IMR-90 (cell line): ENCODE data around the gene PLCB4. TPM values are rescaled to one million over a fixed set of nuclear protein-coding genes. Genes with fewer than 3 reads are reported as not detected.

Source experiments
- ATAC-seq: fragments of 200-7000 bp; cut with Tn5 transposase; 2 replicates; pipeline ENCODE4 v1.9.1; 2020; ENCODE audit warnings: low read depth, mild to moderate bottlenecking, moderate library complexity
- BruUV-seq: library from RNA; stranded (reverse); fragments of 400-500 nt; replicated peaks from 2 replicates; lab custom pipeline; 2021; lab: Mats Ljungman, UMichigan
- CTCF ChIA-PET: fragments of 300-600 bp; formaldehyde crosslinking; extraction: SDS; loops from one replicate; lab custom pipeline; 2021; ENCODE audit warnings: antibody characterized with exemption; lab: Yijun Ruan, JAX
- POLR2A ChIA-PET: fragments of 300-600 bp; sonication (Branson Sonifier 250); formaldehyde crosslinking; loops from one replicate; lab custom pipeline; 2022; ENCODE audit warnings: antibody characterized with exemption; ENCODE audit not compliant: unreplicated experiment; lab: Charles Lee
- DNase-seq: peaks from one replicate; pipeline ENCODE4 v3.0.0; 2013
- H2AFZ ChIP-seq: replicated peaks from 2 replicates; pipeline ENCODE3; 2013; ENCODE audit warnings: low read length, mild to moderate bottlenecking; ENCODE audit not compliant: poor library complexity
- H2AK5ac ChIP-seq: 2 replicates; pipeline ENCODE4 v1.6.1; 2013; ENCODE audit warnings: low read depth, low read length, inconsistent platforms
- H2AK9ac ChIP-seq: replicated peaks from 2 replicates; pipeline ENCODE3; 2013; ENCODE audit warnings: mild to moderate bottlenecking, low read depth, low read length, moderate library complexity; ENCODE audit not compliant: poor library complexity
- H2BK120ac ChIP-seq: 2 replicates; pipeline ENCODE4 v1.6.1; 2013; ENCODE audit warnings: low read depth, low read length, inconsistent platforms
- H2BK15ac ChIP-seq: 3 replicates; pipeline ENCODE4 v1.6.1; 2013; ENCODE audit warnings: low read depth, low read length, inconsistent platforms
- H2BK20ac ChIP-seq: 2 replicates; pipeline ENCODE4 v1.6.1; 2013; ENCODE audit warnings: low read depth, mild to moderate bottlenecking, inconsistent platforms, low read length, moderate library complexity
- H2BK5ac ChIP-seq: 2 replicates; pipeline ENCODE4 v1.6.1; 2013; ENCODE audit warnings: mild to moderate bottlenecking, low read depth, low read length, inconsistent platforms; ENCODE audit not compliant: poor library complexity, severe bottlenecking
- H3K14ac ChIP-seq: replicated peaks from 2 replicates; pipeline ENCODE4 v1.6.1; 2013; ENCODE audit warnings: low read depth, low read length, inconsistent platforms
- H3K18ac ChIP-seq: 2 replicates; pipeline ENCODE4 v1.6.1; 2013; ENCODE audit warnings: low read depth, low read length, control low read depth
- H3K23ac ChIP-seq: 2 replicates; pipeline ENCODE4 v1.6.1; 2013; ENCODE audit warnings: low read depth, low read length, inconsistent platforms
- H3K27ac ChIP-seq: 2 replicates; pipeline ENCODE4 v1.5.1; 2013; ENCODE audit warnings: mild to moderate bottlenecking, control low read depth, low read length; ENCODE audit not compliant: insufficient read depth
- H3K27me3 ChIP-seq: 2 replicates; pipeline ENCODE4 v1.6.1; 2013; ENCODE audit warnings: low read length; ENCODE audit not compliant: control insufficient read depth, insufficient read depth
- H3K36me3 ChIP-seq: 2 replicates; pipeline ENCODE4 v1.6.1; 2013; ENCODE audit warnings: low read length, mixed read lengths; ENCODE audit not compliant: control insufficient read depth, insufficient read depth
- H3K4ac ChIP-seq: 2 replicates; pipeline ENCODE4 v1.6.1; 2013; ENCODE audit warnings: low read depth, low read length, inconsistent platforms
- H3K4me1 ChIP-seq: 2 replicates; pipeline ENCODE4 v1.6.1; 2013; ENCODE audit warnings: low read length, mixed read lengths; ENCODE audit not compliant: control insufficient read depth, insufficient read depth
- H3K4me2 ChIP-seq: 2 replicates; pipeline ENCODE4 v1.6.1; 2013; ENCODE audit warnings: low read depth, mild to moderate bottlenecking, control low read depth, low read length, moderate library complexity
- H3K4me3 ChIP-seq: 2 replicates; pipeline ENCODE4 v1.5.1; 2013; ENCODE audit warnings: low read depth, mild to moderate bottlenecking, control low read depth, low read length, moderate library complexity; ENCODE audit not compliant: insufficient read depth
- H3K56ac ChIP-seq: 2 replicates; pipeline ENCODE4 v1.6.1; 2013; ENCODE audit warnings: low read length, inconsistent platforms; ENCODE audit not compliant: insufficient read depth; ENCODE audit errors: extremely low read depth
- H3K79me1 ChIP-seq, 2 experiments: 2 replicates each; pipeline ENCODE4 v1.6.1; 2013; ENCODE audit warnings: low read length in 2 of 2, inconsistent platforms in 1 of 2, low read depth in 1 of 2
- H3K9ac ChIP-seq: 2 replicates; pipeline ENCODE4 v1.6.1; 2013; ENCODE audit warnings: low read depth, low read length, control low read depth
- H3K9me1 ChIP-seq: 2 replicates; pipeline ENCODE4 v1.6.1; 2013; ENCODE audit warnings: low read length, inconsistent platforms; ENCODE audit not compliant: insufficient read depth
- H3K9me3 ChIP-seq: 2 replicates; pipeline ENCODE4 v1.6.1; 2013; ENCODE audit warnings: low read length; ENCODE audit not compliant: control insufficient read depth, insufficient read depth
- H4K20me1 ChIP-seq: 2 replicates; pipeline ENCODE4 v1.6.1; 2013; ENCODE audit warnings: low read length, inconsistent platforms; ENCODE audit not compliant: insufficient read depth
- H4K5ac ChIP-seq: 2 replicates; pipeline ENCODE4 v1.6.1; 2013; ENCODE audit warnings: mild to moderate bottlenecking, low read depth, low read length, control low read depth
- H4K8ac ChIP-seq, 2 experiments: 2 replicates each; pipeline ENCODE4 v1.6.1; 2013; ENCODE audit warnings: low read depth in 2 of 2, low read length in 2 of 2, control low read depth in 1 of 2, inconsistent platforms in 1 of 2
- H4K91ac ChIP-seq: 2 replicates; pipeline ENCODE4 v1.6.1; 2013; ENCODE audit warnings: low read depth, low read length, inconsistent platforms; ENCODE audit not compliant: insufficient read depth
- BHLHE40 ChIP-seq: fragments of 150-350 bp; IDR thresholded peaks from 2 replicates; pipeline ENCODE4 v1.6.1; 2016; ENCODE audit warnings: mild to moderate bottlenecking, low read depth, low read length
- CEBPB ChIP-seq: IDR thresholded peaks from 2 replicates; pipeline ENCODE4 v1.6.1; 2012; ENCODE audit warnings: low read depth, low read length, improper control_type of control experiment
- CHD1 ChIP-seq: IDR thresholded peaks from 2 replicates; pipeline ENCODE4 v1.6.1; 2012; ENCODE audit warnings: low read depth, low read length, improper control_type of control experiment
- FOS ChIP-seq: fragments of 150-350 bp; IDR thresholded peaks from 2 replicates; pipeline ENCODE4 v1.6.1; 2016; ENCODE audit warnings: low read depth, low read length
- MAFK ChIP-seq: IDR thresholded peaks from 2 replicates; pipeline ENCODE4 v1.6.1; 2012; ENCODE audit warnings: low read depth, low read length, improper control_type of control experiment
- MAZ ChIP-seq: IDR thresholded peaks from 2 replicates; pipeline ENCODE4 v1.6.1; 2012; ENCODE audit warnings: low read depth, mild to moderate bottlenecking, low read length, improper control_type of control experiment, moderate library complexity, borderline replicate concordance
- MXI1 ChIP-seq: IDR thresholded peaks from 2 replicates; pipeline ENCODE4 v1.6.1; 2012; ENCODE audit warnings: low read depth, mild to moderate bottlenecking, low read length, moderate library complexity, borderline replicate concordance
- NFE2L2 ChIP-seq: fragments of 150-350 bp; IDR thresholded peaks from 2 replicates; pipeline ENCODE4 v1.6.1; 2016; ENCODE audit warnings: low read depth, mild to moderate bottlenecking, low read length
- POLR2A ChIP-seq: IDR thresholded peaks from 2 replicates; pipeline ENCODE4 v1.6.1; 2012; ENCODE audit warnings: mild to moderate bottlenecking, low read depth, low read length
- RAD21 ChIP-seq: IDR thresholded peaks from 2 replicates; pipeline ENCODE4 v1.6.1; 2012; ENCODE audit warnings: low read length, improper control_type of control experiment
- RCOR1 ChIP-seq: IDR thresholded peaks from 2 replicates; pipeline ENCODE4 v1.6.1; 2012; ENCODE audit warnings: mild to moderate bottlenecking, low read length, improper control_type of control experiment; ENCODE audit not compliant: insufficient replicate concordance
- RFX5 ChIP-seq: IDR thresholded peaks from 2 replicates; pipeline ENCODE4 v1.8.0; 2012; ENCODE audit warnings: low read depth, mild to moderate bottlenecking, low read length, moderate library complexity
- SMC3 ChIP-seq: fragments of 150-350 bp; IDR thresholded peaks from 2 replicates; pipeline ENCODE4 v1.6.1; 2016; ENCODE audit warnings: low read depth, mild to moderate bottlenecking, antibody characterized with exemption, low read length, moderate library complexity
- WGBS, 2 experiments: methylation state at CpG; one replicate each; pipeline versions ENCODE4 v1.1.5 to v1.1.7; 2013; ENCODE audit warnings: missing lambda C conversion rate in 2 of 2; ENCODE audit not compliant: insufficient read length in 1 of 2; ENCODE audit errors: extremely low coverage in 2 of 2; 5-methylcytosine and 5-hydroxymethylcytosine counted together
- dilution Hi-C: fragments of 300-500 bp; cut with HindIII; formaldehyde crosslinking; loops from one replicate; pipeline ENCODE4 v1.14.3; 2018; ENCODE audit warnings: low sequenced_read_pairs; ENCODE audit not compliant: unreplicated experiment
- in situ Hi-C: fragments of 300-500 bp; cut with MboI; formaldehyde crosslinking; loops from 3 replicates; pipeline ENCODE4 v1.14.3; 2019; ENCODE audit warnings: low sequenced_read_pairs, inconsistent platforms, mixed read lengths
- intact Hi-C: fragments of 100-400 bp; cut with micrococcal nuclease; formaldehyde crosslinking; loops from 2 replicates; pipeline ENCODE4 v1.10.0; 2022
- polyA plus RNA-seq, 3 experiments: library from polyadenylated mRNA; depleted of rRNA; stranded (reverse); fragments of >200 nt; gene quantifications; 2 replicates each; pipeline ENCODE4 v1.2.3, GENCODE V29; 2012; ENCODE audit warnings: low replicate concordance in 1 of 3
- total RNA-seq: library from RNA; depleted of rRNA; stranded (reverse); fragments of >200 nt; gene quantifications from 2 replicates; pipeline ENCODE4 v1.2.3, GENCODE V29; 2012
- TF ChIP-seq, protein P1 (sequence below): fragments of 150-350 bp; IDR thresholded peaks from 2 replicates; pipeline ENCODE4 v1.6.1; 2017; ENCODE audit warnings: mild to moderate bottlenecking, antibody characterized with exemption, low read length, low read depth
- TF ChIP-seq, protein P2 (sequence below): fragments of 150-350 bp; IDR thresholded peaks from 2 replicates; pipeline ENCODE4 v1.6.1; 2016; ENCODE audit warnings: low read depth, mild to moderate bottlenecking, low read length, moderate library complexity, borderline replicate concordance
- TF ChIP-seq, protein P3 (sequence below): conservative IDR thresholded peaks from 2 replicates; pipeline ENCODE4 v1.5.1; 2012; ENCODE audit warnings: mild to moderate bottlenecking, low read depth, low read length, improper control_type of control experiment

Gene PLCB4
- total and polyA plus RNA-seq, 2 of the 4 experiments (the other 2 are of a cell fraction), result 12.5 to 24.0 TPM

DNA sequence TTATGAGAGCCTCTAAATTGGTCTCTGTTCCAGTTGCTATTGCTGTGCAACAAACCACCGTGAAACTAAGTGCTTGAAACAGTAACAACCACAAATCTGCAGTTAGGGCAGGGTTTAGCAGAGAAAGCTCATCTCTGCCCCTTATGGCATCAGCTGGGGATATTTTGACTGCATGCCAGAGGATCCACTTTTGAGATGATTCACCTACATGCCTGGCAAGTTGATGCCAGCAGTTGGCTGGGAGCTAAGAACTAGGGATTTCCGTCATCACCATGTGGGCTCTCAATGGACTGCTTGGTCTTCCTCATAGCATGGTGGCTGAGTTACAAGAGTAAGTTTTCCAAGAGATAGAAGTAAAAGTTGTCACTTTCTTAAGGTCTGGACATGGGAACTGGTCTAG, 35.1 kb downstream of the PLCB4 start:
- no peak overlapping the region for H2BK20ac ChIP-seq

More for the DNA sequence above, 35.1 kb downstream of the PLCB4 start:
- intact Hi-C loops (no loop called here), in situ Hi-C loops (no loop called here), dilution Hi-C loops (no loop called here)
- H2BK5ac ChIP-seq, result no peak overlapping the region
- H2BK15ac ChIP-seq, result no peak overlapping the region
- 100% methylated on average over 1 of the region's 2 CpGs; no CpG with 5 or more reads in 1 of the 2 experiments for WGBS, 2 experiments
- H2AK5ac ChIP-seq, result no peak overlapping the region
- H3K18ac ChIP-seq, result no peak overlapping the region
- H3K79me1 ChIP-seq, result peaks cover 36 to 55% of the 10 kb centered on the region in 2 experiments
- ChIA-PET POLR2A (no interaction called here), CTCF (interaction anchor here (1.9 kb wide), 1 partner anchor 250 kb away, joined by 8 read pairs; no protein-coding TSS in a partner anchor)
- TF ChIP-seq MAFK (no peak), BHLHE40 (no peak), POLR2A (no peak), RFX5 (no peak), FOS (no peak), CEBPB (no peak), NFE2L2 (no peak), MXI1 (no peak), MAZ (no peak), RCOR1 (no peak), SMC3 (no peak), RAD21 (no peak), CHD1 (no peak)
- TF ChIP-seq, protein P1, sequence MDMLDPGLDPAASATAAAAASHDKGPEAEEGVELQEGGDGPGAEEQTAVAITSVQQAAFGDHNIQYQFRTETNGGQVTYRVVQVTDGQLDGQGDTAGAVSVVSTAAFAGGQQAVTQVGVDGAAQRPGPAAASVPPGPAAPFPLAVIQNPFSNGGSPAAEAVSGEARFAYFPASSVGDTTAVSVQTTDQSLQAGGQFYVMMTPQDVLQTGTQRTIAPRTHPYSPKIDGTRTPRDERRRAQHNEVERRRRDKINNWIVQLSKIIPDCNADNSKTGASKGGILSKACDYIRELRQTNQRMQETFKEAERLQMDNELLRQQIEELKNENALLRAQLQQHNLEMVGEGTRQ, result no peak
- TF ChIP-seq, protein P2, sequence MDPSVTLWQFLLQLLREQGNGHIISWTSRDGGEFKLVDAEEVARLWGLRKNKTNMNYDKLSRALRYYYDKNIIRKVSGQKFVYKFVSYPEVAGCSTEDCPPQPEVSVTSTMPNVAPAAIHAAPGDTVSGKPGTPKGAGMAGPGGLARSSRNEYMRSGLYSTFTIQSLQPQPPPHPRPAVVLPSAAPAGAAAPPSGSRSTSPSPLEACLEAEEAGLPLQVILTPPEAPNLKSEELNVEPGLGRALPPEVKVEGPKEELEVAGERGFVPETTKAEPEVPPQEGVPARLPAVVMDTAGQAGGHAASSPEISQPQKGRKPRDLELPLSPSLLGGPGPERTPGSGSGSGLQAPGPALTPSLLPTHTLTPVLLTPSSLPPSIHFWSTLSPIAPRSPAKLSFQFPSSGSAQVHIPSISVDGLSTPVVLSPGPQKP, result no peak
- TF ChIP-seq, protein P3, sequence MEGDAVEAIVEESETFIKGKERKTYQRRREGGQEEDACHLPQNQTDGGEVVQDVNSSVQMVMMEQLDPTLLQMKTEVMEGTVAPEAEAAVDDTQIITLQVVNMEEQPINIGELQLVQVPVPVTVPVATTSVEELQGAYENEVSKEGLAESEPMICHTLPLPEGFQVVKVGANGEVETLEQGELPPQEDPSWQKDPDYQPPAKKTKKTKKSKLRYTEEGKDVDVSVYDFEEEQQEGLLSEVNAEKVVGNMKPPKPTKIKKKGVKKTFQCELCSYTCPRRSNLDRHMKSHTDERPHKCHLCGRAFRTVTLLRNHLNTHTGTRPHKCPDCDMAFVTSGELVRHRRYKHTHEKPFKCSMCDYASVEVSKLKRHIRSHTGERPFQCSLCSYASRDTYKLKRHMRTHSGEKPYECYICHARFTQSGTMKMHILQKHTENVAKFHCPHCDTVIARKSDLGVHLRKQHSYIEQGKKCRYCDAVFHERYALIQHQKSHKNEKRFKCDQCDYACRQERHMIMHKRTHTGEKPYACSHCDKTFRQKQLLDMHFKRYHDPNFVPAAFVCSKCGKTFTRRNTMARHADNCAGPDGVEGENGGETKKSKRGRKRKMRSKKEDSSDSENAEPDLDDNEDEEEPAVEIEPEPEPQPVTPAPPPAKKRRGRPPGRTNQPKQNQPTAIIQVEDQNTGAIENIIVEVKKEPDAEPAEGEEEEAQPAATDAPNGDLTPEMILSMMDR, result no peak
- DNase-seq (no peak), ATAC-seq (no peak)
- BruUV-seq, result no TSS peak
- no peak overlapping the region for H3K56ac ChIP-seq
- no peak overlapping the region for H4K91ac ChIP-seq
- H3K4me3 ChIP-seq, result no peak overlapping the region
- no peak overlapping the region for H4K8ac ChIP-seq
- no peak overlapping the region for H3K4me2 ChIP-seq
- H4K5ac ChIP-seq, result no peak overlapping the region
- H3K14ac ChIP-seq, result no peak overlapping the region
- H3K27me3 ChIP-seq, result no peaks in the 10 kb centered on the region
- H3K9me3 ChIP-seq, result no peaks in the 10 kb centered on the region
- H3K36me3 ChIP-seq, result peaks cover 6% of the 10 kb centered on the region
- no peak overlapping the region for H3K27ac ChIP-seq
- H3K4ac ChIP-seq, result no peak overlapping the region
- peaks cover 8% of the 10 kb centered on the region; the same call in 1 of the 2 replicates for H4K20me1 ChIP-seq
- no peak overlapping the region for H2AK9ac ChIP-seq
- no peak overlapping the region for H2BK120ac ChIP-seq
- peaks cover 13% of the 10 kb centered on the region for H3K9me1 ChIP-seq
- no peaks in the 10 kb centered on the region; the same call in 1 of the 2 replicates for H3K4me1 ChIP-seq
- no peak overlapping the region for H2AFZ ChIP-seq
- H3K9ac ChIP-seq, result no peak overlapping the region
- H3K23ac ChIP-seq, result no peak overlapping the region
